ENCODE results near the gene ARSG.
"Not testable (repeated sequence)": the region's sequence is repeated elsewhere in the genome, so short reads cannot be mapped to it uniquely, and the experiment has no call there.

ARSG gene

DNA sequence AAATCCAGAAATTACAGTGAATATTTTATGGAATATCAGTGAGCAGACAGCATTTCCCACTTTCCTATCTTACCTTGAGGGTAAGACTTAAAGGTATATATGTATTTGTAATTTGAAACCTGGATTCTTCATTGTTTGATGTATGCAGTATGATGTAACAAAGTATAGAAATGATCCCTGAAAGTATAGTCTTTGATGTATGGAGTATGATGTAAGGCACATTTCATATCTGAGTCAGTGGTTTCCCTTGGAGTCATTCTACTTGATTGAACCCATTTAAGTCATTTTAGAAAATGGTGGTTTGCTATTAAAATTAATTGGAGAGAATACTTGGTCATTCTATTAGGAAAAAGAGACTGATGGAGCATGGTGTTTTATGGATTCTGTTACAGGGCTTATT, 33.4 kb upstream of the ARSG start:
- FAIRE-seq (no peak), DNase-seq (ENCODE audit: insufficient read length) (no peak)
- no peak for TF ChIP-seq TAF1 (IDR thresholded peaks at IDR 0.05; ENCODE audit: borderline replicate concordance, low read depth, low read length)
- no peak for TF ChIP-seq POLR2AphosphoS5 (IDR thresholded peaks at IDR 0.05; ENCODE audit: low read depth, low read length)
- TF ChIP-seq POLR2A (IDR thresholded peaks at IDR 0.05; ENCODE audit: low read depth, low read length) = no peak

DNA sequence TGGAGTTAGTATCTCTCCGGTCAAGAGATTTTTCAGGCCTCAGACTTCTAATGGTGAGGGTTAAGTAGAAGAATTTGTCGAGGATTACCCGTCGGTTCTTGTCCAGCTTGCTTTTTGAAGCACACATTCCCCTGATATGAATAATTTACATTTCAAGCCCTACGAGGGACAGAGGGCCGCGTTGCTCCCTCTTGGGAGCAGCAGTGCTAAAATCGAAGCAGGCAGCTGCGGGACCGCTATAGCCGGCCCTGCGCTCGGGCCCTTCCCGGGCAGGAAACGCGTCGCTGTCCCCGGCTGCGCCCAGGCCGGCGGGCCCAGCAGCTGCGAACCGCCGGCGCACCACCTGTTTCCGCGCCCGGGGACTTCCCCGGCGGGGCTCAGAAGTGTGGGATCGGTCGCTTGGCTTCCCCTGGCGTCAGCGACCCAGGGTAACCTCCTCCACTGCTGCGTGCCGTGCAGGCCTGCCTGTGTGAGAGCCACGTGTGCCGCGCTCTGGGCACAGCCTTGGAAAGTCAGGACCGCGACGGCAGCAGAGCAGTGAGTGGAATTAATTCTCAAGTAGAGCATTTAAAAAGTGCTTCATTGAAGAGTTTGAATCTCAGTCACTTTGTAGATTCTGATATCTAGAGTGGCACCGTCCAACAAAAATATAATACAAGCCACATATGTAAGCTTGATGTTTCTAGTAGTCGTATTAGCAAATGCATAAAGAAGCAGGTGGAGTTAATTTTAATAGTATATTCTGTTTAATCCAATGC, 32.2 kb upstream of the ARSG start:
- peak; percentile 43; the same call in 1 of the 2 replicates for TF ChIP-seq POLR2AphosphoS5 (IDR thresholded peaks at IDR 0.05; ENCODE audit: low read depth, low read length)
- 0 out of 2 replicates have a peak, but pooled peaks have one; percentile 27 for TF ChIP-seq POLR2A (IDR thresholded peaks at IDR 0.05; ENCODE audit: low read depth, low read length)
- DNase-seq (ENCODE audit: insufficient read length) = peak; percentile 67
- FAIRE-seq = peak; percentile 89

DNA sequence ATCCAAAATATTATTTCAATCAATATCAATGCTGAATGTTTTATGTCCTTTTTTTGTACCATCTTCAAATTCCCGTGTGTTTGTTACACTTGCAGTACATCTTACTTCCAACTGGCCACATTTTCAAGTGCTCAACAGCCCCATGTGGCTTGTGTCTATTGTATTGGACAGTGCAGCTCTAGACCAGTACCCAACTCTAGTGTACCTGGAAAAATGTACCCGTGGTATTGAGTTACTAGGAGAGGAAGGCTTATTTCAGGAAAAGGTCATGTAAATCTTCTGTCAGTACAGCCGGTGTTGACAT, 31.7 kb upstream of the ARSG start:
- DNase-seq (ENCODE audit: insufficient read length) = not testable (repeated sequence)
- peak; percentile 86 for FAIRE-seq

GRCh38 chr17:68260051-68260762, 31.1 kb upstream of the ARSG start:
- FAIRE-seq = no peak

GRCh38 chr17:68262467-68262866, 28.8 kb upstream of the ARSG start:
- not testable (repeated sequence) for FAIRE-seq

More at GRCh38 chr17:68260051-68260762, 31.1 kb upstream of the ARSG start:
- TF ChIP-seq TAF1 (IDR thresholded peaks at IDR 0.05; ENCODE audit: borderline replicate concordance, low read depth, low read length) (no peak), POLR2A (IDR thresholded peaks at IDR 0.05; ENCODE audit: low read depth, low read length) (no peak), POLR2AphosphoS5 (IDR thresholded peaks at IDR 0.05; ENCODE audit: low read depth, low read length) (no peak)
- DNase-seq (ENCODE audit: insufficient read length) = no peak

GRCh38 chr17:68263101-68263681, 28.1 kb upstream of the ARSG start:
- not testable (repeated sequence) for DNase-seq (ENCODE audit: insufficient read length)
- FAIRE-seq = peak; percentile 98

More at GRCh38 chr17:68262467-68262866, 28.8 kb upstream of the ARSG start:
- not testable (repeated sequence) for DNase-seq (ENCODE audit: insufficient read length)

DNA sequence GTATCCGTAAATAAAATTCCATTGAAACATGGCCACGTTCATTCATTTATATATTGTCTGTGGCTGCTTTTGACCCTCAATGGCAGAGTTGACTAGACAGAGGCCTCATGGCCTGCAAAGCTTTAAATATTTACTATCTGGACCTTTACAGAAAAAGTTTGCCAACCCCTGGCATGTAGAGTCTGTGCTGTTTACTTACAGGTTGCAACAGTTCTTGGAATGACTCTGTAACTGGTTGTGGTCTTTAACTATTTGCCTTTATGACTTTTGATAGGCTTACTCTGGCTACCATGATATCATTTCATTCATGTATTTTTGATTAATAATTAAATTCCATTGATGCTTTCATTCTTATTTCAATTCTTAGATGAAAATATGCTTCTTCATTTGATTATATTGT, 25.5 kb upstream of the ARSG start:
- not testable (repeated sequence) for DNase-seq (ENCODE audit: insufficient read length); FAIRE-seq

- FAIRE-seq (no peak), DNase-seq (ENCODE audit: insufficient read length) (no peak)
- no peak for TF ChIP-seq POLR2AphosphoS5 (IDR thresholded peaks at IDR 0.05; ENCODE audit: low read depth, low read length)
- no peak for TF ChIP-seq TAF1 (IDR thresholded peaks at IDR 0.05; ENCODE audit: borderline replicate concordance, low read depth, low read length)
Measured at GRCh38 chr17:68273722-68274121, 17.6 kb upstream of the ARSG start.

GRCh38 chr17:68276339-68276738, 15.0 kb upstream of the ARSG start:
- DNase-seq (ENCODE audit: insufficient read length); FAIRE-seq: not testable (repeated sequence)

GRCh38 chr17:68277807-68278206, 13.5 kb upstream of the ARSG start:
- TF ChIP-seq POLR2AphosphoS5 (IDR thresholded peaks at IDR 0.05; ENCODE audit: low read depth, low read length) = no peak
- no peak for TF ChIP-seq TAF1 (IDR thresholded peaks at IDR 0.05; ENCODE audit: borderline replicate concordance, low read depth, low read length)
- TF ChIP-seq POLR2A (IDR thresholded peaks at IDR 0.05; ENCODE audit: low read depth, low read length) = no peak
- no peak for FAIRE-seq
- no peak for DNase-seq (ENCODE audit: insufficient read length)

DNA sequence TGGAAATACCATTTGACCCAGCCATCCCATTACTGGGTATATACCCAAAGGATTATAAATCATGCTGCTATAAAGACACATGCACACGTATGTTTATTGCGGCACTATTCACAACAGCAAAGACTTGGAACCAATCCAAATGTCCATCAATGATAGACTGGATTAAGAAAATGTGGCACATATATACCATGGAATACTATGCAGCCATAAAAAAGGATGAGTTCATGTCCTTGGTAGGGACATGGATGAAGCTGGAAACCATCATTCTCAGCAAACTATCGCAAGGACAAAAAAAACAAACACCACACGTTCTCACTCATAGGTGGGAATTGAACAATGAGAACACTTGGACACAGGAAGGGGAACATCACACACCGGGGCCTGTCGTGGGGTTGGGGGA, 9.3 kb upstream of the ARSG start:
- DNase-seq (ENCODE audit: insufficient read length); FAIRE-seq: not testable (repeated sequence)

GRCh38 chr17:68288375-68288774, 2.9 kb upstream of the ARSG start:
- peak; percentile 90 for FAIRE-seq
- DNase-seq (ENCODE audit: insufficient read length) = peak; percentile 39
- TF ChIP-seq TAF1 (IDR thresholded peaks at IDR 0.05; ENCODE audit: borderline replicate concordance, low read depth, low read length) (no peak), POLR2A (IDR thresholded peaks at IDR 0.05; ENCODE audit: low read depth, low read length) (peak; percentile 12; the same call in 1 of the 2 replicates)

DNA sequence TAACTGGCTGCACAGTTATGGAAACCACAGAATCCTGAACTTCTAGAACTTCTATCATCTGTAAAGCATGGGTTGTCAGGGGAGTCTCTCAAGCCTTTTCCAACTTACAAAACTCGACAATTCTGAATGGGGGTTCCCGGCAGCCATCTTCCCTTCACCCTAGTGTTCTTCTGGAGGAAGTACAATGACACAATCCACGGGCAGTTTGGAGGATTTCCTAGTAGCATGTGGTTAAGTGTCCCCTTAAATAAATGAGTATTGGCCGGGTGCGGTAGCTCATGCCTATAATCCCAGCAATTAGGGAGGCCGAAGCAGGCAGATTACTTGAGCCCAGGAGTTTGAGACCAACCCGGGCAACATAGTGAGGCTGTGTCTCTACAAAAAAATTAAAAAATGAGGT, 2.5 kb upstream of the ARSG start:
- DNase-seq (ENCODE audit: insufficient read length) = no peak
- no peak for TF ChIP-seq POLR2A (IDR thresholded peaks at IDR 0.05; ENCODE audit: low read depth, low read length)
- TF ChIP-seq POLR2AphosphoS5 (IDR thresholded peaks at IDR 0.05; ENCODE audit: low read depth, low read length) = no peak
- TF ChIP-seq TAF1 (IDR thresholded peaks at IDR 0.05; ENCODE audit: borderline replicate concordance, low read depth, low read length) = no peak
- FAIRE-seq = peak; percentile 53
